ENCODE results near the gene TMCO2. TPM values are rescaled to one million over a fixed set of nuclear protein-coding genes. Genes with fewer than 3 reads are reported as not detected.

Gene TMCO2
- total RNA-seq, 2 experiments from 2014 or later = not detected

DNA sequence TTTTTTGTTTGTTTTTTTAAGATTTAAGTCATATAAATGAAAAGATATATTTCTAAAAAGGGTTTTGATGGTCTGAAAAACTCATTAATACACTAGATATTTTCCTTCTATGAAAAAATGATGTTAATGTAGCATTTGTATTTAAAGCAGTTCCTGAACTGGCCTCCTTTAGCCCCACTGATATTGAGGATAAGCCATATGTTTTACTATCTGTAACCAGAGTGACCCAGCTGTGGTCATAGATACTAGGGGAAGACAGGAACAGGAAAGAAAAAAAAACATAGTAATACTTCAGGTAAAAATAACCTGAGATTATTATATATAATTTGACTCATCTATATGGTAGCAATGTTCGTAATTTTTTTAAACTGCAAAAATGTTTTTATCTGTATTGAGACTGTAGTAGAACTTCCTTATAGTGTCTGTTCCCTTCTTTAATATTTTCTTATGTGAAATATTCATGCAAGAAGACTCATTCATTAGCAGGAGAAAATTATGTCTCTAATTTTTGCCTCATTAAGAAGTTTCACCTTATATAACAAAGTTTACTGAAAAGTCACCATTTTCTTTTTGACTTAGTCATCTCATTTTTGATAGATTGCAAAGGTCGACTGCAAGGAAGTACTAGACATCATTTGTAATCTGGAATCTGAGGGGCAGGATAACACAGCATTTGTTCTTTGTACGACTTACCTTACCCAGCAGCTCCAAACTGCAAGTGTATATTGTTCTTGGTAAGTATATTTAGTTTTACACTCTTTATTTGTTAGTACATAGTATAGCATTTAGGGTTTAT is 25.6 kb upstream of the TMCO2 start:
- Histone ChIP-seq H3K9me3 (ENCODE audit: low read length) (no peaks in the 10 kb centered on the region), H2AFZ (ENCODE audit: low read length) (no peak overlapping the region), H3K27ac (ENCODE audit: low read depth, low read length, poor library complexity, severe bottlenecking) (no peak overlapping the region), H3K79me2 (ENCODE audit: insufficient read depth, low read depth, low read length) (no peaks in the 10 kb centered on the region), H4K20me1 (ENCODE audit: insufficient read depth, low read length) (no peaks in the 10 kb centered on the region), H3K4me1 (ENCODE audit: insufficient read depth, low read length, poor library complexity, severe bottlenecking) (peaks cover 39% of the 10 kb centered on the region), H3K9me2 (ENCODE audit: insufficient read depth, low read length) (no peaks in the 10 kb centered on the region), H3K36me3 (ENCODE audit: insufficient read depth, low read length) (peaks cover 49% of the 10 kb centered on the region), H3K4me2 (ENCODE audit: low read length) (no peak overlapping the region), H3K4me3 (ENCODE audit: low read depth, low read length, poor library complexity, severe bottlenecking) (no peak overlapping the region)
- no TSS peak for BruUV-seq (replicated peaks)
- ChIA-PET CTCF (ENCODE audit: unreplicated experiment) (no interaction called here), POLR2A (interaction anchor here (0.7 to 1.4 kb wide), 4 partner anchors 10 to 22 kb away, joined by 3 to 8 read pairs (median 4); no protein-coding TSS in a partner anchor)
- intact Hi-C loops (cut with micrococcal nuclease; ENCODE audit: unreplicated experiment) = no loop called here
- DNase-seq (ENCODE audit: low spot score) = no peak
- TF ChIP-seq EZH2phosphoT487 (IDR thresholded peaks at IDR 0.05; ENCODE audit: borderline replicate concordance, low read depth, low read length) = no peak
- TF ChIP-seq, protein P1, sequence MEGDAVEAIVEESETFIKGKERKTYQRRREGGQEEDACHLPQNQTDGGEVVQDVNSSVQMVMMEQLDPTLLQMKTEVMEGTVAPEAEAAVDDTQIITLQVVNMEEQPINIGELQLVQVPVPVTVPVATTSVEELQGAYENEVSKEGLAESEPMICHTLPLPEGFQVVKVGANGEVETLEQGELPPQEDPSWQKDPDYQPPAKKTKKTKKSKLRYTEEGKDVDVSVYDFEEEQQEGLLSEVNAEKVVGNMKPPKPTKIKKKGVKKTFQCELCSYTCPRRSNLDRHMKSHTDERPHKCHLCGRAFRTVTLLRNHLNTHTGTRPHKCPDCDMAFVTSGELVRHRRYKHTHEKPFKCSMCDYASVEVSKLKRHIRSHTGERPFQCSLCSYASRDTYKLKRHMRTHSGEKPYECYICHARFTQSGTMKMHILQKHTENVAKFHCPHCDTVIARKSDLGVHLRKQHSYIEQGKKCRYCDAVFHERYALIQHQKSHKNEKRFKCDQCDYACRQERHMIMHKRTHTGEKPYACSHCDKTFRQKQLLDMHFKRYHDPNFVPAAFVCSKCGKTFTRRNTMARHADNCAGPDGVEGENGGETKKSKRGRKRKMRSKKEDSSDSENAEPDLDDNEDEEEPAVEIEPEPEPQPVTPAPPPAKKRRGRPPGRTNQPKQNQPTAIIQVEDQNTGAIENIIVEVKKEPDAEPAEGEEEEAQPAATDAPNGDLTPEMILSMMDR (conservative IDR thresholded peaks at IDR 0.05; ENCODE audit: low read length) = no peak

DNA sequence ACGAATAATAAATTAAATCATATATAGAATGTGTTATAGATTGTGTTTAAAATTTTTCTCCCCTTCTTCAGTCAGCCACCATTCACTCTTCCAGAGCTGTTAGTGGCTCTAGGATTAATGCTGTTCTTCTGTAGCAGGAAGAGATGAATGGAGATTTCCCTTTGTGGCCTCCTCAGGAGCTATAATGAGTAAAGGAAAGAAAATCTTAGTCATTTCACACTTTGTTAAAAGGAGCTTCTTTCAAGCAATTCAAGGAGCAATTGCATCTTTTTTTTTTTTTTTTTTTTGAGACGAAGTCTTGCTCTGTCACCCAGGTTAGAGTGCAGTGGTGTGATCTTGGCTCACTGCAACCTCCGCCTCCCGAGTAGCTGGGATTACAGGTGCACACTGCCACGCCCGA is 23.7 kb upstream of the TMCO2 start:
- Histone ChIP-seq H3K27ac (ENCODE audit: low read depth, low read length, poor library complexity, severe bottlenecking) (no peak overlapping the region), H3K4me1 (ENCODE audit: insufficient read depth, low read length, poor library complexity, severe bottlenecking) (peaks cover 39% of the 10 kb centered on the region), H3K9me2 (ENCODE audit: insufficient read depth, low read length) (no peaks in the 10 kb centered on the region), H3K4me3 (ENCODE audit: low read depth, low read length, poor library complexity, severe bottlenecking) (no peak overlapping the region), H3K36me3 (ENCODE audit: insufficient read depth, low read length) (peaks cover 46% of the 10 kb centered on the region), H4K20me1 (ENCODE audit: insufficient read depth, low read length) (no peaks in the 10 kb centered on the region), H3K9me3 (ENCODE audit: low read length) (no peaks in the 10 kb centered on the region), H2AFZ (ENCODE audit: low read length) (no peak overlapping the region), H3K79me2 (ENCODE audit: insufficient read depth, low read depth, low read length) (no peaks in the 10 kb centered on the region), H3K4me2 (ENCODE audit: low read length) (peak overlapping the region; percentile 20)
- no TSS peak for BruUV-seq (replicated peaks)
- intact Hi-C loops (cut with micrococcal nuclease; ENCODE audit: unreplicated experiment) = no loop called here
- ChIA-PET CTCF (ENCODE audit: unreplicated experiment) (interaction anchor here (0.5 kb wide), 1 partner anchor 463 kb away, joined by 10 read pairs; no protein-coding TSS in a partner anchor), POLR2A (interaction anchor here (0.6 to 1.5 kb wide), 12 partner anchors 8 to 829 kb away, joined by 3 to 6 read pairs (median 4); partner anchors contain the start of gene ZFP69B)
- TF ChIP-seq EZH2phosphoT487 (IDR thresholded peaks at IDR 0.05; ENCODE audit: borderline replicate concordance, low read depth, low read length) = no peak
- TF ChIP-seq, protein P1 (conservative IDR thresholded peaks at IDR 0.05; ENCODE audit: low read length) = no peak
- peak; percentile 13 for DNase-seq (ENCODE audit: low spot score)

DNA sequence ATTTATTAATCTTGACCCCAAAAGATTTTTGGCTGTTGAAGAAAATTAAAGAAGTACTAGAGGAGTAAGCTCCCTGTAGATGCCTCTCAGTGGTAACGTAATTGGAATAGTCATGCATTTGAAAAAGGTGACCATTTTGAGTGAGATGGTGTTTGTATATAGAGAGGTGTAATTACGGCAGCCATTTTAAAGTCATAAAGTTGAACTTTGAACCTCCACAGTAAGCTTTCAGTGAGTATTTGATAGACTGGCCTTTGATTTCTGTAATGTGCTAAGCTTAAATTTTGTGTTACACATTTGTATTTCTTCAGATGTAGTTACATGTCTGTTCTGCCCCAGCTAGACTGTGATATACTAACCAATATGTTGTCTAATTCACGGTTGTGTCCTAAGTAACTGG is 21.5 kb upstream of the TMCO2 start:
- H3K4me1 ChIP-seq (ENCODE audit: insufficient read depth, low read length, poor library complexity, severe bottlenecking) = peaks cover 35% of the 10 kb centered on the region
- H3K79me2 ChIP-seq (ENCODE audit: insufficient read depth, low read depth, low read length) = 0 out of 2 replicates have a peak, but pooled peaks cover under 1% of the 10 kb centered on the region
- DNase-seq (ENCODE audit: low spot score) = no peak
- H4K20me1 ChIP-seq (ENCODE audit: insufficient read depth, low read length) = no peaks in the 10 kb centered on the region
- H3K27ac ChIP-seq (ENCODE audit: low read depth, low read length, poor library complexity, severe bottlenecking) = no peak overlapping the region
- TF ChIP-seq, protein P1 (conservative IDR thresholded peaks at IDR 0.05; ENCODE audit: low read length) = no peak
- no peak for TF ChIP-seq EZH2phosphoT487 (IDR thresholded peaks at IDR 0.05; ENCODE audit: borderline replicate concordance, low read depth, low read length)
- H3K9me3 ChIP-seq (ENCODE audit: low read length) = no peaks in the 10 kb centered on the region
- ChIA-PET POLR2A (interaction anchor here (0.6 to 1.0 kb wide), 5 partner anchors 15 to 1236 kb away, joined by 3 read pairs; no protein-coding TSS in a partner anchor), CTCF (ENCODE audit: unreplicated experiment) (interaction anchor here (0.9 kb wide), 1 partner anchor 64 kb away, joined by 3 read pairs; no protein-coding TSS in a partner anchor)
- no peak overlapping the region for H3K4me3 ChIP-seq (ENCODE audit: low read depth, low read length, poor library complexity, severe bottlenecking)
- H3K36me3 ChIP-seq (ENCODE audit: insufficient read depth, low read length) = peaks cover 51% of the 10 kb centered on the region
- no peak overlapping the region for H2AFZ ChIP-seq (ENCODE audit: low read length)
- intact Hi-C loops (cut with micrococcal nuclease; ENCODE audit: unreplicated experiment) = no loop called here
- no peak overlapping the region for H3K4me2 ChIP-seq (ENCODE audit: low read length)
- no TSS peak for BruUV-seq (replicated peaks)
- no peaks in the 10 kb centered on the region for H3K9me2 ChIP-seq (ENCODE audit: insufficient read depth, low read length)

Data from OCI-LY7 (cell line).